Measurements from ENCODE around the gene FIBIN.

FIBIN gene

DNA sequence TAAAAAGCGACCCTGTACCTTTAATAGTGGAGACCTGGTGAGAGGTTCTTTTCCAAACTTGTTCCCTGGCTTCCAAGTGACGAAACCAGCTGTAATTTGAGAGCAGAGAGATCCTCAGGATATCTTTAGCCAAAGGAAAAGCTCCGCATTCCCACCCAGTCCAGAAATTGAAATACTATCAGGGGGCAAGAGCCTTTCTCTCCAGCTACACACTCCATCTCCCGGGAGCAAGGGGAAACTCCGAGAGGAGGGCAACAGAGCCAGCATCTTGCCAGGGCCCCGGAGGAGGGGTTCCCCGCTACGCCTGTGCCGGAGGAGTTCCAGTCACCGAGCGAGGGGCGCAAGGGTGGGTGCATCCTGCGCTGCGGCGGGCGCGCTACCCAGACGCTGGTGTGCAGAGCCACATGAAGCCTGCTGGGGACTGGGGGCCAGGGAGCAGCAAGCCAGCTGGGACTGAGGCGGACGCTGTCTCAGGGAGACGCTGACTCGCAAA is at the start of gene FIBIN:
TSS of gene FIBIN (plus strand) at position 148 of the 493 bp plus-strand sequence. CDS start 415 bp downstream, outside the sequence.
- FAIRE-seq (no peak), DNase-seq (ENCODE audit: insufficient read length, low spot score) (no peak)
- TF ChIP-seq POLR2A (IDR thresholded peaks at IDR 0.05; ENCODE audit: low read depth, low read length), result no peak

DNA sequence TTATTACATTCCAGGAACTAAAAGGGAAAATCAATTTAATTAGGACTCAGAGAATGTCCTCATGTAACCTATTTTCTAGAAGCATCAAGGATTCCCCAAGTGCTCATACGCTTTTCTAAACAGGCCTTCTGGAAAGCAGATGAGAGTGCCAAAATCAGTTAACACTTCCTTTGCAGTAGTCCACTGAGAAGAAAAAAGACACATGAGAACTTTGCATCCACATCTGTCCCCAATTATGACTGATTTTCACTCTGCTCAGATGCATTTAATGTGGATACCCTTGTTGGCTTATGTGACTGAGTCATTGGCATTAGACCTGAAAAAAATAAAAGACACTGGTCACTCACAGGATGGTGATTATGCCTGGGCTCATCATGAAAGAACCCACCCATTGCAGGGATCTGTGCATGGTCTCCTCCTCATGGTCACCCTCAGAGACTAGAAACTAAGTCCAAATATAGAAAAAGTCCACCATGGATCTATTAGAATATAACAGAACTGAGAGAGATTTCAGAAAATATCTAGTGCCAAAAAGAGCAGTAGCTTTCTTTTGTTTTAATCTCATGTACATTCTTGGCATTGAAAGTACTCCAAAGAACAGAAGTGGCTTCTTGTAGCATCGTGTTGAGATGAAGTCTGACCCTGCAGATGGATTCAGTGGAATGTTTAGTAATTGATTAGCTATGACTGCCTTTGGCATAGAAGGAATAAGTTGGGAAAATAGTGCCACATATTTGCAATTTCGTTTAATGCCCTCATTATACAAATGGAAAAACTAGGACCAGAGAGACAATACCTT is 48.8 kb upstream of the FIBIN start:
- no peak for TF ChIP-seq POLR2A (IDR thresholded peaks at IDR 0.05; ENCODE audit: low read depth, low read length)
- DNase-seq (ENCODE audit: insufficient read length, low spot score), result no peak

DNA sequence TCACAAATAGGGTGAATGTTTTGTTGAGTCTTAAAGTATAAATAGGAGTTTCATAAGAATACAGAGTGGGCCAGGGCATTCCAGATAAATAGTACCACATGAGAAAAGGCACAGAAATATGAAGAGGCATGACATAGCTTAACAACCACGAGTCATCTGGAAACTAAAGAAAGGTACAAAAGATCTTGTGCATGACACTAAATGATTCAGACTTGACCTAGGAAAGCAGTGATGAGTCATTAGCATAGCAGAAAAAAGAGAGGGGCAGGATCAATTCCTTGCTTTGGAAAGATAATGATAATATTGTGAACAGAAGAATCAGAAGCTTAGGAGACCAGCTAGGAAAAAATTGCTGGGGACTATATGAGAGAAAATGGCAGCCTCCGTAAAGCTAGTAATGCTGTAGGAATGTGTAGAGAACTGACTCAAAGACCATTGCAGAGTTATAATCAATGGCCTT is 47.6 kb upstream of the FIBIN start:
- no peak for DNase-seq (ENCODE audit: insufficient read length, low spot score)
- TF ChIP-seq POLR2A (IDR thresholded peaks at IDR 0.05; ENCODE audit: low read depth, low read length), result no peak
- FAIRE-seq, result peak; percentile 52

More for the DNA sequence above, 48.8 kb upstream of the FIBIN start:
- no peak for FAIRE-seq

DNA sequence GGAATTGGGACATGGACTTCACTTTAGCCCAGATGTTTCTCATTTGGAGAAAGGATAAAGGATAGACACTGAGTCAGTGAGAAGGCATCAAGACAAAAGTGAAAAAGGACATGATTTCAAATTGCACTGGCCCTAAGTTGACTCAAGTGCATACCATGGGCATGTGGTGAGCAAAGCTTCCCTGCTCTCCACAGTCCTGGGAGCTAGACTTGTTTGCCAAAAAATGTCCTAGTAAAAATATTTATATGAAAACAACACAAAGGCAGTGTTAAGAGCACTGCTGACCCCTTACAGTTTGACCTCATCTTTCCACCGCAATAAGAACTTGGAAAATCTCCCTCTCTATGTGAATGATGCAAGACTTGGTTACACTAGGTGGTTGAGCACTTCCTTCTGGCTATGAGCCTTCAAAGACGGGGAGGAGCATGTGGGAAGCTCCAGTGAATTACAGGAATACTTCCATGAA is 46.5 kb upstream of the FIBIN start:
- TF ChIP-seq POLR2A (IDR thresholded peaks at IDR 0.05; ENCODE audit: low read depth, low read length), result no peak
- FAIRE-seq (no peak), DNase-seq (ENCODE audit: insufficient read length, low spot score) (no peak)

DNA sequence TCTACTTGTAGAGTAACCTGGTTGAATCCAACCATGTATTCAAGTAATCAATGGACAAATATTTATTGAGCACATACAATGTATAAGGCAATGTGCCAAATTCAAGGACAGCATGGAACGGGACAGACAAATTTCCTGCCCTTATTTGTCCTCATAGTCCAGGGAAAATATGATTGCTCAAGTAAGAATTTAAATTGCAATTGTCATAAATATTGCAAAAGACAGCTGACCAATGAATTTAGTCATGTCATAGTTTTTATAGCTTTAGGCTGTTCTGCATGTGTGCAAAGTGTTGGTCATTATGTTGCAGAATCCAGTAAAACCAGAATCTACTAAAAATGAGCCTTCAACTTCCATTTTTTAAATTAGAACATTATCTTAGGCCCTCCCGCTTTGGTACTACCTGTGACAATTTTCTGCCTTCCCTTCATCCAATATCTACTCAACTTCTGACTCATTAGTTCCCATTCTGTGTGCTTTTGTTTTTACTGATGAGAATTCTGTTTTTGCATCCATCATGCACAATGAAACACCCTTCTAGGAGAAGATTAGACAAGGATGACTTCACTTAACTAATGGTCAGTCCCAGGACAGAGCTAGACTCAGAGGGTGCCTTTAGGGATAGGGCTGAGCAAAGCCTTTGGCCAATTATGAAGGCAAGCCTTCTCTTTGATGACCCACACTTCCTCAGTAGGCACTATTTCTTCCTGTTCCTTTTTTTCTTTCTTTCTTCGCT is 45.8 kb upstream of the FIBIN start:
- no peak for TF ChIP-seq POLR2A (IDR thresholded peaks at IDR 0.05; ENCODE audit: low read depth, low read length)
- FAIRE-seq (no peak), DNase-seq (ENCODE audit: insufficient read length, low spot score) (no peak)

DNA sequence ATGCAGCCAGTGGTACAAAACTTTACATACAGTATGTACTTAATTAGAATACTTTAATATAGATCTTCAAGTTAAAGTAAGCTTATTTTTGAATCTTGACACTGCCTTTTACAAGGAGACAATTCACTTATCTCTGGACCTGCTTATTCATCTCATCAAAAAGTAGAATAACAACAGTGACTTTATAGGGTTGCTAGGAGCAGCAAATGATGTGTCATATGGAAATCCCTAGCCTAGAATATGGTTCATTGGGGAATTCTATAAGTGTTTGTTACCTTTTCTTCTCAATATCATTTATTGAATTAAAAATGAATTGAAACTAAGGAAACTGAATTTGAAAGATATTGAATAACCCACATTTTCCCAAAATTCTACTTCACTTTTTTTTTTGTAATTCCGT is 45.0 kb upstream of the FIBIN start:
- no peak for DNase-seq (ENCODE audit: insufficient read length, low spot score)
- no peak for TF ChIP-seq POLR2A (IDR thresholded peaks at IDR 0.05; ENCODE audit: low read depth, low read length)
- no peak for FAIRE-seq

DNA sequence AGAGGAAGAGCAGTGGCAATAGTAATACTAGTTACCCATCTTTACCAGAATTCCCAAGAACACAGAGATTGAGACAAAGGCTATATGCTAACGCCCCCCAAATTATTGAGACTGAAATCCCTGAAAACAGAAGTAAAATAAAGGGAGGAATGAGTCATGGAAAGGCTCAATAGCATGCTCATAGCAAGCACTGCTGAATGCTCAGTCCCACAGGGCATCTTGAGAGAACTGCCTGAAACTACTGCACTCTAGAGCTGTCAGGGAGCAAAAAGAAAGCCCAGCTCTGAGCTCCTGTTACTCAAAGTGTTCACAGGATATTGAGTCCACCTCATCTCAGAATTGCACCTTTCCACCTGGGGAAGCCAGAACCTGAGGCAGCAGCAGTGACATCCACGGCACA is 44.1 kb upstream of the FIBIN start:
- no peak for DNase-seq (ENCODE audit: insufficient read length, low spot score)

DNA sequence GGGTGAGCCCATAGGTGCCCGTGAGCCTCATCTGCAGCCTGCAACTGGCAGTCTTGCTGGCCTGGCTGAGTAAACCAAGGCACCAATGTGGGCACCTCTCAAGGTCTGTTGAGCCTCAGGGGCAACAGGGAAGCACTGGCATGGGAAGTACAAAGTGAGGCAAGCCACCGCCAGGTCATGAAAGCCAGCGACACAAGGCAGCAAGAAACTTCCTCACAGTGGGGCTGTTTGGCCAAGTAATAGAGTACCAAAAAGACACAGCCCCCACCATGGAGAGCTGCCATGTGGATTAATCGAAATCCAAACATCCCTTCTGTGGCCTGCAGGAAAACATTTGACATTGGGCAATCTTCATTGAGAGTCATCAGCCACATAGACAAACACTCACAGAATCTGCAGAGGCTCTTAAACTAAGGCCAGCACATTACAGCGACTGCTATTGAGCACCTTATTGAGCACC is 43.6 kb upstream of the FIBIN start:
- DNase-seq (ENCODE audit: insufficient read length, low spot score) (no peak), FAIRE-seq (no peak)
- no peak for TF ChIP-seq POLR2A (IDR thresholded peaks at IDR 0.05; ENCODE audit: low read depth, low read length)

More for the DNA sequence above, 44.1 kb upstream of the FIBIN start:
- no peak for FAIRE-seq
- TF ChIP-seq POLR2A (IDR thresholded peaks at IDR 0.05; ENCODE audit: low read depth, low read length), result no peak

DNA sequence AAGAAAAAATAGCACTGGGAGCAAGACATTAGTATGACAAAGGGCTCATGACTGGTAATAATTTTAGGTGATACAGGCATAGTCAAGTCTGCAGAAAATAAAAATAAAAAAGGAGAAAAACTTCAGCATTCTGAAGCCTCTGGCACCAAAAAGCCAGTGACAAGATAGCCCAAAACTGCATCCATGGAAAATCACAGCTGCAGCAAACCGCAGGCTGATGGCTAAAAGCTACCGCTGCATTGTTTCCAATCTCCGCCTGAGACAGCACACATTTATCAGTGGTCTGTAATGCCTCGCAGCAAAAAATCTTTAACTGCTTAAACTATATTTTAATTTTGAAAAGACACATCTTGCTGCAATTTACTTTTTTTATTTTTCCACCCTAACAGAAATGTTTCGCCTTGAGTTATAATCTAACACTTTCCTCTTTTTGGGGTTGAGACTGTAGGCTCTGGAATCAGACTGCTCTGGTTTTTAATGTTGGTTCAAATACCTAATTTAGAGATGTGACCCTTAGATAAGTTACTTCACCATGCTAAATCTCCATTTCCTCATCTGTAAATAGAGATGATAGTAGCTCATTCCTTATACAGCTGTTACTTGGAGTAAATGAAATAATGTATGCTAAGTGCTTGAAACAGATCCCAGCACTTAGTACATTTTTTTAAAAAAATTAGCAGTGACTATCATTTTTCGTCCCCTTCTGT is 42.0 kb upstream of the FIBIN start:
- FAIRE-seq (no peak), DNase-seq (ENCODE audit: insufficient read length, low spot score) (no peak)
- no peak for TF ChIP-seq POLR2A (IDR thresholded peaks at IDR 0.05; ENCODE audit: low read depth, low read length)

DNA sequence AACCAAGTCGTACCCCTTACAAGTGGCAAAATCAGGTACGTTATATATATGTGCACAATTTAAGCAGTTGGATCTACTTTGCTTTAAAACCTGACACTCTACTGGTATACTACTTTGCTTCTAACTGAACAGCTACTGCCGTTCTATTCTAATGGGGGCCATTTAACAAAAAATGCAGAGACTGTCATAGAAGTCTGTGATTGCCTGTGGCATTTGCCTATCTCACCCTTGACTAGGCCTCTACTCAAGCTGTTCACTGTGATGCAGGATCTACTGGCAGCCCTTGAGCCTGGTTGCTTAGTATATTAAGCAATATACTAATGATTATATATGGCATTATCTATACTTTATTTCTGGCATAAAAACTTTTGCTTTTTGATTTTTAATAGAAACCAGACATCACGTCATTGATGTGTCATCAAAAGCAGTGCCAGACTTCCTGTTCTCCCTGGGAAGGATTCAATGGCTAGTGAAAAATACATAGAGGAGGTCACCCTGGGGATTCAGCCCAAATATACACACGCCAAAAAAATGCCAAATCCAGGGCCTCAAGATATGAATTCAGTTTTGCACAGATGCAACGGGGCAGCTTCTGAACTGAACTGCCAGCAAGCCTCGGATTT is 40.0 kb upstream of the FIBIN start:
- TF ChIP-seq POLR2A (IDR thresholded peaks at IDR 0.05; ENCODE audit: low read depth, low read length), result no peak
- DNase-seq (ENCODE audit: insufficient read length, low spot score) (no peak), FAIRE-seq (no peak)

DNA sequence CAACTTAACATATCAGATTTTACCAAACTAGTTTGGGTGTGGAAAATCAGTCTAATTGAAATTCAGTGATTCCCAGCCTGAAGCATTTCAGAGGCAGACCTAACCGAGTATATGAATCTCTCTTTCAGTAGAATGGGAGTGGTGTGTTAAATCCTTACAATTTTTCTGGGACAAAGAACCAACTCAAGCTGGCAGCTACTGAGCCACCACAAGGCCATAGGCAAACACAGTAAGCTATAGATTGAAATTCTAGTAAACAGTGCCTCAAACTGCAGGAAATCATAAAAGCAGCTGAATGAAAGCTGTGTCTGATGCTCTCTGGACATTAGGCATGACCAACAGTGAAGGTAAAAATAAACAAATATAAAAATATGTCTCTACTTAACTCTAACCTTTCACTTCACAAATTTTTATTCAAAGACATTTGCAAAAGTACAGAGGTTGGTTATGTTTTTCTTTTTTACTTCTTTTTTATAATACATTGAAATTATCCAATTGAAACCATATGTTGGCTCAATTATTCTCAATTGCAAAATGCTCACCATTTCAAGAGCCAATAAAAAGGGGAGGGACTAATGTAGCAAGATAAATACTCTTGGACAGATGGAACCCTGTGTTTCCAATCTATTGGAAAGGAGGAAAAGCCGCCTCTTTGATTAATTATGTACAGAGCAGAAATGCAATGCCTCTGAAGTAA is 35.8 kb upstream of the FIBIN start:
- FAIRE-seq (no peak), DNase-seq (ENCODE audit: insufficient read length, low spot score) (no peak)
- TF ChIP-seq POLR2A (IDR thresholded peaks at IDR 0.05; ENCODE audit: low read depth, low read length), result no peak

DNA sequence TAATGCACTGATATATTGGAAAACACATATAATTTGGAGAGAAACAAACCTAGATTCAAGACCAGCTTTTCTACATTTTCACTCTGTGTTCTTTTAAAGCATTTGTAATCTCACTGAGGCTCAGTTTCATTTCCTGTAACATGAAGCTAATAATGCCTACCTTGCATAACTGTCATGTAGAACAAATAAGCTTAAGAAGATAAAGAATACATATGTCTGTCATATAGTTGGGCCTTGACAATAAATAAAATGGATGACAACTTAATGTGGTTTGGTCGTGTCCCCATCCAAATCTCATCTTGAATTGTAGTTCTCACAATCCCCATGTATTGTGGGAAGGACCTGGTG is 35.2 kb upstream of the FIBIN start:
- DNase-seq (ENCODE audit: insufficient read length, low spot score) (no peak), FAIRE-seq (no peak)
- TF ChIP-seq POLR2A (IDR thresholded peaks at IDR 0.05; ENCODE audit: low read depth, low read length), result no peak

DNA sequence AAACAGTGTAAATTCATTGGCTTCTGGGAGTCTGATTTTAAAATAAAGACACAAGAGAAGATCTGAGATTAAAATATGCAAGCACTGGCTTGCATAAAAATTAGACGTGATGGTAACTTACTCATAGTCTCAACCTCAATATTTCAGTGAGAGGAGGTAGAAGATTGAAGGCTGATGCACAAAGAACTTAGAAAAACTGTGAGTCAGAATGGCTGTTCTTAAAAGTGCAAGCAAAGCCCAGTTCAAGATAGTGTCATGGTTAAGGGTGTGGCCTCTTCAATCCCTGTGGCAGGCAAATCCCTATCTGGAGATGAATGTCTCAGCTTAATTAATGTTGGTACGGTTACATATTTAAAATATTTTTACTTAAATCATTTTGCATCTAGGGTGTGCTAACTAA is 33.6 kb upstream of the FIBIN start:
- DNase-seq (ENCODE audit: insufficient read length, low spot score), result no peak
- no peak for TF ChIP-seq POLR2A (IDR thresholded peaks at IDR 0.05; ENCODE audit: low read depth, low read length)
- peak; percentile 27 for FAIRE-seq

Measured in H54 (cell line).